Mucosa of descending colon (tissue), 3 donors: ENCODE results near the gene GRK7. TPM values are rescaled to one million over a fixed set of nuclear protein-coding genes. Genes with fewer than 3 reads are reported as not detected.
"Not testable (repeated sequence)": the region's sequence is repeated elsewhere in the genome, so short reads cannot be mapped to it uniquely, and the experiment has no call there.

Experiments used
- ATAC-seq: fragments of 200-7000 bp; cut with Tn5 transposase; one replicate; pipeline ENCODE4 v1.9.1; 2020; ENCODE audit warnings: mild to moderate bottlenecking, moderate library complexity
- DNase-seq, 3 donors: peaks; one replicate each; pipeline ENCODE4 v3.0.0-alpha.2; 2020
- H3K36me3 ChIP-seq: fragments of 200-600 bp; one replicate; pipeline ENCODE4 v1.8.0; 2021; ENCODE audit warnings: low read depth, mild to moderate bottlenecking
- H3K4me1 ChIP-seq: fragments of 200-600 bp; one replicate; pipeline ENCODE4 v1.8.0; 2021; ENCODE audit warnings: low read depth, mild to moderate bottlenecking
- H3K4me3 ChIP-seq: fragments of 200-600 bp; one replicate; pipeline ENCODE4 v1.8.0; 2021; ENCODE audit warnings: mild to moderate bottlenecking
- H3K9me3 ChIP-seq: fragments of 200-600 bp; one replicate; pipeline ENCODE4 v1.8.0; 2021; ENCODE audit warnings: mild to moderate bottlenecking
- CTCF ChIP-seq: fragments of 200-600 bp; IDR thresholded peaks from one replicate; pipeline ENCODE4 v1.8.0; 2022; ENCODE audit warnings: antibody characterized with exemption, mild to moderate bottlenecking
- intact Hi-C, 2 donors: fragments of 100-400 bp; cut with DNase I in 1 of 2; cut with micrococcal nuclease in 1 of 2; formaldehyde crosslinking; loops; one replicate each; pipeline versions ENCODE4 v1.11.0 to v1.11.1; 2022; cut with DNase I, micrococcal nuclease
- total RNA-seq, 3 donors: library from RNA; stranded (reverse); fragmentation: NEBNext Ultra II Directional in 2 of 3; extraction: Animal tissue kit (Norgen Biotek cat#: 25700) in 2 of 3; gene quantifications; one replicate each; pipeline versions ENCODE4 v1.2.1 to v1.2.4, GENCODE V29; 2021 to 2023
- donor health status: DM: no; HTN: no; CAD: no; lungs with moderate emphysema.
- donor health status: DM: no; HTN: no; CAD: no.
- donor health status: DM: no; HTN: yes; CAD: no.

Gene GRK7
- total RNA-seq, 3 donors from 2014 or later, result not detected

- peak; percentile 36 to 72 (median 50) for DNase-seq
- H3K9me3 ChIP-seq, result no peaks in the 10 kb centered on the region
- no peaks in the 10 kb centered on the region for H3K36me3 ChIP-seq
- no peak for TF ChIP-seq CTCF
- no peak overlapping the region for H3K4me3 ChIP-seq
- H3K4me1 ChIP-seq, result peaks cover 5% of the 10 kb centered on the region
- intact Hi-C loops, result no loop called here
- peak; percentile 76 for ATAC-seq
Observed at GRCh38 chr3:141796081-141796888, 33.1 kb downstream of the GRK7 start.

- DNase-seq (peak; percentile 42 to 65 (median 57)), ATAC-seq (peak; percentile 69)
- no peaks in the 10 kb centered on the region for H3K36me3 ChIP-seq
- H3K9me3 ChIP-seq, result no peaks in the 10 kb centered on the region
- H3K4me1 ChIP-seq, result peaks cover 5% of the 10 kb centered on the region
- intact Hi-C loops, result no loop called here
- no peak for TF ChIP-seq CTCF
- no peak overlapping the region for H3K4me3 ChIP-seq
Observed at GRCh38 chr3:141796889-141797781, 33.9 kb downstream of the GRK7 start.

GRCh38 chr3:141797819-141798447 is 34.7 kb downstream of the GRK7 start:
- Histone ChIP-seq H3K4me1 (peaks cover 5% of the 10 kb centered on the region), H3K9me3 (no peaks in the 10 kb centered on the region), H3K36me3 (no peaks in the 10 kb centered on the region), H3K4me3 (no peak overlapping the region)
- ATAC-seq, result peak; percentile 9
- peak in 1 of 3 donors; percentile 11 for DNase-seq
- intact Hi-C loops, result no loop called here
- no peak for TF ChIP-seq CTCF

- DNase-seq, result peak in 2 of 3 donors; percentile 17 to 40
- Histone ChIP-seq H3K36me3 (no peaks in the 10 kb centered on the region), H3K4me3 (no peak overlapping the region), H3K9me3 (no peaks in the 10 kb centered on the region), H3K4me1 (peaks cover 5% of the 10 kb centered on the region)
- TF ChIP-seq CTCF, result no peak
- ATAC-seq, result no peak
- intact Hi-C loops, result no loop called here
Observed at GRCh38 chr3:141798448-141798845, 35.2 kb downstream of the GRK7 start.

- TF ChIP-seq CTCF, result no peak
- no peak overlapping the region for H3K4me3 ChIP-seq
- no peaks in the 10 kb centered on the region for H3K36me3 ChIP-seq
- intact Hi-C loops, result no loop called here
- ATAC-seq, result no peak
- H3K9me3 ChIP-seq, result no peaks in the 10 kb centered on the region
- no peak for DNase-seq
- peaks cover 5% of the 10 kb centered on the region for H3K4me1 ChIP-seq
Observed at GRCh38 chr3:141802316-141803077, 39.3 kb downstream of the GRK7 start.

- intact Hi-C loops, H3K36me3 ChIP-seq, H3K4me1 ChIP-seq, H3K9me3 ChIP-seq, DNase-seq, H3K4me3 ChIP-seq, ATAC-seq: not testable (repeated sequence)
Observed at GRCh38 chr3:141803538-141803937, 40.3 kb downstream of the GRK7 start.
